ENCODE measurements around the gene MAPRE3. TPM values are rescaled to one million over a fixed set of nuclear protein-coding genes. Genes with fewer than 3 reads are reported as not detected.

The MAPRE3 gene
- total and polyA plus RNA-seq, 2 donors (not counting 3 experiments of a cell fraction or from before 2014, with no cell fraction given): 4.4 to 6.1 TPM

DNA sequence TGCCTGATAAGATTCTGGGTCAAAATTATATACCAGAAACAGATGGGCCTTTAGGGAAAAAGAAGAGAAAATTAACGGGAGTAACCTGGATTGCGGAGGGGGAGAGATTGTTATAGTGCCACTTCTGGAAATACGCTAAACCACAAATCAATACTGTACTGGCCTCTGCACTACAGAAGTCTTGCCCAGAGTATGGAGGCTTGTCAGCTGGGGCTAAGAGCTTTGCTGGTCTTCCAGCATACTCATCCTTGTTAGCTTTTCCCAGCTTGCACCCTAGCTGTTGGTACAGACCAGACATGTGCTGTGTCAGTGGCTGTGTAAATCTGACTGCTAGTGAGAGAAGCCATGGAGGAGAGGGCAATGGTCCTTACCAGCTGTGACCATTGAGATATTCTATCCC, 89.9 kb downstream of the MAPRE3 start:
- no peaks in the 10 kb centered on the region for H4K20me1 ChIP-seq (replicated peaks; ENCODE audit: control insufficient read depth, extremely low read depth, insufficient read depth, low read length)
- H3K4me2 ChIP-seq (ENCODE audit: insufficient read depth, low read length): no peak overlapping the region
- FAIRE-seq (no peak), DNase-seq (ENCODE audit: low read depth, low spot score) (no peak)
- no peaks in the 10 kb centered on the region for H3K9me1 ChIP-seq (replicated peaks; ENCODE audit: control insufficient read depth, extremely low read depth, insufficient read depth, low read length)
- TF ChIP-seq, protein P1, sequence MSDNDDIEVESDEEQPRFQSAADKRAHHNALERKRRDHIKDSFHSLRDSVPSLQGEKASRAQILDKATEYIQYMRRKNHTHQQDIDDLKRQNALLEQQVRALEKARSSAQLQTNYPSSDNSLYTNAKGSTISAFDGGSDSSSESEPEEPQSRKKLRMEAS (IDR thresholded peaks at IDR 0.05; ENCODE audit: insufficient read depth, insufficient read length): no peak
- no peak for TF ChIP-seq EZH2 (IDR thresholded peaks at IDR 0.05; ENCODE audit: borderline replicate concordance, low read depth, low read length, severe bottlenecking)
- TF ChIP-seq POLR2A (IDR thresholded peaks at IDR 0.05; ENCODE audit: low read depth, low read length): no peak
- TF ChIP-seq POLR2AphosphoS5 (IDR thresholded peaks at IDR 0.05; ENCODE audit: insufficient read depth, low read depth, low read length): no peak
- TF ChIP-seq GATA2 (IDR thresholded peaks at IDR 0.05; ENCODE audit: insufficient read depth, insufficient read length, low read depth, low read length): no peak
- TF ChIP-seq MYC (IDR thresholded peaks at IDR 0.05; ENCODE audit: low read depth, low read length): no peak
- TF ChIP-seq FOS (IDR thresholded peaks at IDR 0.05; ENCODE audit: borderline replicate concordance, insufficient read depth, low read length): no peak
- no peak for TF ChIP-seq JUN (IDR thresholded peaks at IDR 0.05; ENCODE audit: borderline replicate concordance, insufficient read depth, insufficient read length, low read depth)
- TF ChIP-seq, protein P2, sequence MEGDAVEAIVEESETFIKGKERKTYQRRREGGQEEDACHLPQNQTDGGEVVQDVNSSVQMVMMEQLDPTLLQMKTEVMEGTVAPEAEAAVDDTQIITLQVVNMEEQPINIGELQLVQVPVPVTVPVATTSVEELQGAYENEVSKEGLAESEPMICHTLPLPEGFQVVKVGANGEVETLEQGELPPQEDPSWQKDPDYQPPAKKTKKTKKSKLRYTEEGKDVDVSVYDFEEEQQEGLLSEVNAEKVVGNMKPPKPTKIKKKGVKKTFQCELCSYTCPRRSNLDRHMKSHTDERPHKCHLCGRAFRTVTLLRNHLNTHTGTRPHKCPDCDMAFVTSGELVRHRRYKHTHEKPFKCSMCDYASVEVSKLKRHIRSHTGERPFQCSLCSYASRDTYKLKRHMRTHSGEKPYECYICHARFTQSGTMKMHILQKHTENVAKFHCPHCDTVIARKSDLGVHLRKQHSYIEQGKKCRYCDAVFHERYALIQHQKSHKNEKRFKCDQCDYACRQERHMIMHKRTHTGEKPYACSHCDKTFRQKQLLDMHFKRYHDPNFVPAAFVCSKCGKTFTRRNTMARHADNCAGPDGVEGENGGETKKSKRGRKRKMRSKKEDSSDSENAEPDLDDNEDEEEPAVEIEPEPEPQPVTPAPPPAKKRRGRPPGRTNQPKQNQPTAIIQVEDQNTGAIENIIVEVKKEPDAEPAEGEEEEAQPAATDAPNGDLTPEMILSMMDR (IDR thresholded peaks at IDR 0.05; ENCODE audit: extremely low read depth in 1 of 2, insufficient read depth in 1 of 2, low read depth in 1 of 2, low read length in 2 of 2): no peak
- peaks cover 19% of the 10 kb centered on the region for H3K4me1 ChIP-seq (ENCODE audit: control insufficient read depth, extremely low read depth, insufficient read depth, low read length)
- H2AFZ ChIP-seq (ENCODE audit: low read depth, low read length): no peak overlapping the region
- H3K79me2 ChIP-seq (ENCODE audit: control insufficient read depth, insufficient read depth, low read length): no peaks in the 10 kb centered on the region
- no peak overlapping the region for H3K9ac ChIP-seq (replicated peaks; ENCODE audit: extremely low read depth, insufficient read depth, low read length)
- H3K36me3 ChIP-seq (ENCODE audit: control insufficient read depth in 2 of 2, extremely low read depth in 1 of 2, insufficient read depth in 2 of 2, low read length in 2 of 2): peaks cover 0 to 18% of the 10 kb centered on the region in 2 experiments
- no peak overlapping the region for H3K27ac ChIP-seq (ENCODE audit: insufficient read depth, low read depth, low read length)
- ChIA-PET POLR2A (no interaction called here), CTCF (interaction anchor here (0.6 to 2.1 kb wide), 4 partner anchors 11 to 220 kb away, joined by 3 to 7 read pairs (median 5); partner anchors contain the start of gene OST4)
- no peaks in the 10 kb centered on the region for H3K27me3 ChIP-seq (ENCODE audit: control insufficient read depth in 2 of 2, insufficient read depth in 2 of 2, low read length in 2 of 2)
- dilution Hi-C loops (cut with MboI; ENCODE audit: extremely low pct_ligation_motif_present, low sequenced_read_pairs) (no loop called here), intact Hi-C loops (cut with micrococcal nuclease) (no loop called here)
- no TSS peak for BruUV-seq (replicated peaks)
- no peak overlapping the region for H3K4me3 ChIP-seq (replicated peaks in 1 of 3; ENCODE audit: insufficient read depth in 1 of 3, low read depth in 1 of 3, low read length in 3 of 3)
- H3K9me3 ChIP-seq (replicated peaks; ENCODE audit: control insufficient read depth, insufficient read depth, low read length): no peaks in the 10 kb centered on the region

Data from endothelial cell of umbilical vein (primary cell).